Pancreas (tissue), 10 donors: Measurements from ENCODE around the gene SLCO4A1. TPM values are rescaled to one million over a fixed set of nuclear protein-coding genes. Genes with fewer than 3 reads are reported as not detected.
A peak's percentile ranks its signal among the peaks of the same experiment; 100 is the strongest.

ENCODE experiments used
- ATAC-seq, 4 donors: fragments of 200-7000 bp; cut with Tn5 transposase; one replicate each; pipeline versions ENCODE4 v1.8.0 to v1.9.1; 2020; ENCODE audit warnings: mild to moderate bottlenecking in 4 of 4, moderate library complexity in 4 of 4
- DNase-seq, 6 donors: peaks; one replicate each; pipeline ENCODE4 v3.0.0-alpha.2; 2020
- FAIRE-seq: peaks from 2 replicates; lab custom pipeline; 2012; peaks lifted over from hg19 to GRCh38; lab: Jason Lieb, UNC
- H3K27ac ChIP-seq, 4 donors: fragments of 200-600 bp; sonication (generic); 1 replicate in 3 of 4; 2 replicates in 1 of 4; pipeline versions ENCODE4 v1.5.0 to v1.8.0; 2020
- H3K27me3 ChIP-seq, 4 donors: fragments of 200-600 bp; one replicate each; pipeline ENCODE4 v1.8.0; 2021
- H3K36me3 ChIP-seq, 3 donors: fragments of 200-600 bp; sonication (generic) in 1 of 3; one replicate each; pipeline versions ENCODE4 v1.5.0 to v1.8.0; 2020 to 2021
- H3K4me1 ChIP-seq, 3 donors: fragments of 200-600 bp; one replicate each; pipeline ENCODE4 v1.8.0; 2021
- H3K4me3 ChIP-seq, 4 donors: fragments of 200-600 bp; sonication (generic) in 2 of 4; one replicate each; pipeline versions ENCODE4 v1.5.0 to v1.8.0; 2020 to 2021
- H3K9me3 ChIP-seq, 4 donors: fragments of 200-600 bp; one replicate each; pipeline ENCODE4 v1.8.0; 2021
- WGBS, 2 donors: extraction: QIAGEN DNeasy Blood & Tissue Kit; methylation state at CpG; one replicate each; pipeline ENCODE4 v1.1.7; 2013; 5-methylcytosine and 5-hydroxymethylcytosine counted together
- intact Hi-C, 3 donors: fragments of 100-400 bp; cut with DNase I; formaldehyde crosslinking; loops; one replicate each; pipeline versions ENCODE4 v1.11.1 to v1.14.2; 2022
- polyA plus RNA-seq, 2 donors: library from polyadenylated mRNA; stranded (reverse); fragments of 200-250 nt; gene quantifications; one replicate each; pipeline ENCODE4 v1.2.3, GENCODE V29; 2013
- total RNA-seq, 6 donors: library from RNA; stranded (reverse); fragmentation: NEBNext Ultra II Directional in 4 of 6; extraction: Animal tissue kit (Norgen Biotek cat#: 25700) in 4 of 6; gene quantifications; one replicate each; pipeline versions ENCODE4 v1.2.1 to v1.2.4, GENCODE V29; 2021 to 2023
- TF ChIP-seq, protein P1 (sequence below), 4 donors: fragments of 200-600 bp; sonication (generic) in 3 of 4; IDR thresholded peaks; one replicate each; pipeline versions ENCODE4 v1.5.0 to v1.8.0; 2021; ENCODE audit warnings: antibody characterized with exemption in 4 of 4
- donor health status: healthy with polysubstance abuse.
- donor health status: DM: no; HTN: no; CAD: no; lungs with moderate emphysema.
- donor health status: DM: no; HTN: no; CAD: no.
- donor health status: control.
- donor health status: control.
- donor health status: Bipolar disorder and iron deficiency.
- donor health status: DM: yes; HTN: yes; CAD: no.
- donor health status: DM: no; HTN: no; CAD: no.
- donor health status: DM: no; HTN: no; CAD: no.
- donor health status: DM: yes; HTN: yes; CAD: no.

Gene SLCO4A1
- total and polyA plus RNA-seq, 8 donors, result 1.2 to 15.9 (median 2.2) TPM

DNA sequence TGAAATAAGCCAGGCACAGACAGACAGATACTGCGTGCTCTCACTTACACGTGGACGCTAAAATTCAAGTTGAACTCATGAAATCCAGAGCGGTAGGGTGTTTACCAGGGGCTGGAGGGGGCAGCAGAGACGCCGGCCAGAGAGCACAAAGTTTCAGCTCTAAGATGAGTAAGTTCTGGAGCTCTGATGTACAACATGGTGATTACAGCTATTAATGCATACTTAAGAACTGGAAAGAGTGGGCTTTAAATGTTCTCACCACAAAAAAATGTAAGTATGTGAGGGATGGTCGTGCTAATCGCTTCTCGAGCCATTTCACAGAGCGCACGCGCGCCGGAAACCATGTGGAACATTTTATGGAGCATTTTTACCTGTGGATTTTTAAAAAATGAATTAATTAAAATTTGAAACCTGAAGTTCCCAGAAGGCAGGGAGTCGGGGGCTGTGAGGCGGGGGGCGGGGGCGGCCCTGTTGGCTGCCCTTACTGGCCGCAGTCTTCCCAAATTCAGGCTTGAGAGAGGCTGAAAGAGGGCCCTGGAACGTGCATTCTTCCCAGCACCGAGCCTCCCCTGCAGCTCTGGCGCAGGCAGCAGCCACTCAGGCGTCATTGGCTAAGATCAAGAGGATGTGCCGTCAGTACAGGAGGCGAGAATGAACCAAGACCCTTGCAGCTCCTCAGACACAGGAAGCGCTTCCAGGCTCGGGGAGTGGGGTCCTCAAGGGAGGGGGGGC, 8.5 kb upstream of the SLCO4A1 start:
- DNase-seq, result no peak

DNA sequence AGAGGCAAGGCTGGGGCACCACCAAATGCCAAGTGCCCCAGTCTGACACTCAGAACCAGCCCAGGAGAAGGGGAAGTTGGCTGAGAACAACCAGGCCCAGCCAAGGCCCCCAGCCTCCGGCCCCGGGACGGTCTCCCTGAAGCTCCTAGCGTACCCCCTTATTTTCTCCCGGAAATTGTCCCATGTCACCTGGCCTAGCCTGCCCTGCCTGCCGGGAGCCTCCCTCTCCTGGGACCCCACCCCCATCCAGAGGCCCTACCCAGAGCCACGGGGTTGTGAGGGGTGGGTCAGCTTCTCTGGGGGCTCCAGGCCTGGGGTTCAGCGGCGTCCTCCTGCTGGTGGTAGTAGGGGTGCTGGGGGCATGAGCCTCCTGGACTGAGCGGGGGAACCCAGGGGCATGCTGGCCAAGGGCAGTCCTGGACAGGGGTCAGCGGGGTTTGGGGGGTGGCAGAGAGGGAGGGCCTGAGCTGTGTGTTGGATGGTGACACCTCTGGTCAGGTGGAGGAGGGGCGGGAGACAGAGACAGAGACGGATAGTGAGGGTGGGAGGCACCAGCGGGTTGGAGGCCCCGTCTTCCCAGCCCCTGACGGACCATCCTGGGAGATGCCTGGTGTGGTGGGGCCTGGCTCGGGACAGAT, 7.9 kb upstream of the SLCO4A1 start:
- FAIRE-seq, result no peak
- Histone ChIP-seq H3K4me1 (no peaks in the 10 kb centered on the region), H3K27ac (no peak overlapping the region), H3K27me3 (no peaks in the 10 kb centered on the region), H3K9me3 (no peaks in the 10 kb centered on the region), H3K4me3 (no peak overlapping the region), H3K36me3 (no peaks in the 10 kb centered on the region)
- 68 to 71% methylated on average over 17 of the region's 17 CpGs for WGBS, 2 donors
- no peak for ATAC-seq
- peak in 2 of 6 donors; percentile 25 to 58 for DNase-seq
- TF ChIP-seq, protein P1, sequence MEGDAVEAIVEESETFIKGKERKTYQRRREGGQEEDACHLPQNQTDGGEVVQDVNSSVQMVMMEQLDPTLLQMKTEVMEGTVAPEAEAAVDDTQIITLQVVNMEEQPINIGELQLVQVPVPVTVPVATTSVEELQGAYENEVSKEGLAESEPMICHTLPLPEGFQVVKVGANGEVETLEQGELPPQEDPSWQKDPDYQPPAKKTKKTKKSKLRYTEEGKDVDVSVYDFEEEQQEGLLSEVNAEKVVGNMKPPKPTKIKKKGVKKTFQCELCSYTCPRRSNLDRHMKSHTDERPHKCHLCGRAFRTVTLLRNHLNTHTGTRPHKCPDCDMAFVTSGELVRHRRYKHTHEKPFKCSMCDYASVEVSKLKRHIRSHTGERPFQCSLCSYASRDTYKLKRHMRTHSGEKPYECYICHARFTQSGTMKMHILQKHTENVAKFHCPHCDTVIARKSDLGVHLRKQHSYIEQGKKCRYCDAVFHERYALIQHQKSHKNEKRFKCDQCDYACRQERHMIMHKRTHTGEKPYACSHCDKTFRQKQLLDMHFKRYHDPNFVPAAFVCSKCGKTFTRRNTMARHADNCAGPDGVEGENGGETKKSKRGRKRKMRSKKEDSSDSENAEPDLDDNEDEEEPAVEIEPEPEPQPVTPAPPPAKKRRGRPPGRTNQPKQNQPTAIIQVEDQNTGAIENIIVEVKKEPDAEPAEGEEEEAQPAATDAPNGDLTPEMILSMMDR (IDR thresholded peaks at IDR 0.05), result no peak
- intact Hi-C loops, result no loop called here

More for the DNA sequence above, 8.5 kb upstream of the SLCO4A1 start:
- Histone ChIP-seq H3K4me3 (no peak overlapping the region), H3K27me3 (no peaks in the 10 kb centered on the region), H3K27ac (no peak overlapping the region), H3K9me3 (no peaks in the 10 kb centered on the region), H3K36me3 (no peaks in the 10 kb centered on the region), H3K4me1 (no peaks in the 10 kb centered on the region)
- intact Hi-C loops, result no loop called here
- no peak for ATAC-seq
- no peak for FAIRE-seq
- WGBS, 2 donors, result 53 to 63% methylated on average over 27 of the region's 27 CpGs
- TF ChIP-seq, protein P1 (IDR thresholded peaks at IDR 0.05), result no peak

- no peaks in the 10 kb centered on the region for H3K4me1 ChIP-seq
- H3K27ac ChIP-seq, result no peak overlapping the region
- no peak for FAIRE-seq
- intact Hi-C loops, result no loop called here
- H3K9me3 ChIP-seq, result no peaks in the 10 kb centered on the region
- TF ChIP-seq, protein P1 (IDR thresholded peaks at IDR 0.05), result no peak
- DNase-seq, result peak in 2 of 6 donors; percentile 12 to 26
- no peaks in the 10 kb centered on the region for H3K27me3 ChIP-seq
- no peak for ATAC-seq
- 54 to 64% methylated on average over 15 of the region's 15 CpGs for WGBS, 2 donors
- no peak overlapping the region for H3K4me3 ChIP-seq
- no peaks in the 10 kb centered on the region for H3K36me3 ChIP-seq
Observed at GRCh38 chr20:62635232-62635631, 7.1 kb upstream of the SLCO4A1 start.

GRCh38 chr20:62635852-62636251, 6.5 kb upstream of the SLCO4A1 start:
- H3K9me3 ChIP-seq, result no peaks in the 10 kb centered on the region
- intact Hi-C loops, result no loop called here
- H3K36me3 ChIP-seq, result no peaks in the 10 kb centered on the region
- TF ChIP-seq, protein P1 (IDR thresholded peaks at IDR 0.05), result no peak
- ATAC-seq (no peak), DNase-seq (peak in 2 of 6 donors; percentile 8 to 29), FAIRE-seq (no peak)
- WGBS, 2 donors, result 43 to 46% methylated on average over 16 of the region's 16 CpGs
- no peak overlapping the region for H3K27ac ChIP-seq
- H3K27me3 ChIP-seq, result no peaks in the 10 kb centered on the region
- no peaks in the 10 kb centered on the region for H3K4me1 ChIP-seq
- no peak overlapping the region for H3K4me3 ChIP-seq

GRCh38 chr20:62636446-62636845, 5.9 kb upstream of the SLCO4A1 start:
- Histone ChIP-seq H3K4me1 (no peaks in the 10 kb centered on the region), H3K27ac (no peak overlapping the region), H3K36me3 (no peaks in the 10 kb centered on the region), H3K4me3 (no peak overlapping the region), H3K27me3 (no peaks in the 10 kb centered on the region), H3K9me3 (no peaks in the 10 kb centered on the region)
- FAIRE-seq, result no peak
- ATAC-seq, result no peak
- TF ChIP-seq, protein P1 (IDR thresholded peaks at IDR 0.05), result no peak
- peak in 2 of 6 donors; percentile 13 to 35 for DNase-seq
- WGBS, 2 donors, result 40 to 46% methylated on average over 16 of the region's 16 CpGs
- intact Hi-C loops, result no loop called here
